Prostate gland (tissue), 2 donors: Measurements from ENCODE around the gene LRBA.

Experiments
- POLR2A ChIP-seq: fragments of 450-650 bp; IDR thresholded peaks from one replicate; pipeline ENCODE4 v1.6.1; 2016; ENCODE audit warnings: antibody characterized with exemption, mild to moderate bottlenecking
- TF ChIP-seq, protein P1 (sequence below), 4 experiments: fragments of 200-600 bp in 2 of 4; fragments of 450-650 bp in 2 of 4; sonication (generic) in 2 of 4; IDR thresholded peaks; 1 replicate in 3 of 4; 2 replicates in 1 of 4; pipeline ENCODE4 v1.5.1; 2016 to 2019; ENCODE audit warnings: antibody characterized with exemption in 4 of 4, mild to moderate bottlenecking in 2 of 4, moderate library complexity in 2 of 4

DNA sequence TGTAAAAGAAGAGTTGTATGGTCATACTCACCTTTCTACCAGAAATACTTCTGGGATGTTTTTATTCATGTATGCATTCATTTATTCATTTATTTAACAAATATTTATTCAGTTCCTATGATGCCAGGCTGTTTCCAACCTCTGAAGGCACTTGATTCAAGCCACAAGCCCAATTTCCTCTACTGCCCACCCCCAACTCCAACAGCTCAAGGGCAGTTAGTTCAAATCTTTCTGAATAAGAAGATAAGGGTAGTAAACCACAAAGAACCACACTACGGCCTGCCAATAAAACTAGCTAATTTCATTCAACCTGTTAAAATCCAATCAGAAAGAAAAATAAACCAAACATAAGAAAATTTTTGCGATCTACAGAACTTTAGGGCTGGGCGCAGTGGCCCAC lies 31.2 kb downstream of the LRBA start:
- TF ChIP-seq, protein P1, sequence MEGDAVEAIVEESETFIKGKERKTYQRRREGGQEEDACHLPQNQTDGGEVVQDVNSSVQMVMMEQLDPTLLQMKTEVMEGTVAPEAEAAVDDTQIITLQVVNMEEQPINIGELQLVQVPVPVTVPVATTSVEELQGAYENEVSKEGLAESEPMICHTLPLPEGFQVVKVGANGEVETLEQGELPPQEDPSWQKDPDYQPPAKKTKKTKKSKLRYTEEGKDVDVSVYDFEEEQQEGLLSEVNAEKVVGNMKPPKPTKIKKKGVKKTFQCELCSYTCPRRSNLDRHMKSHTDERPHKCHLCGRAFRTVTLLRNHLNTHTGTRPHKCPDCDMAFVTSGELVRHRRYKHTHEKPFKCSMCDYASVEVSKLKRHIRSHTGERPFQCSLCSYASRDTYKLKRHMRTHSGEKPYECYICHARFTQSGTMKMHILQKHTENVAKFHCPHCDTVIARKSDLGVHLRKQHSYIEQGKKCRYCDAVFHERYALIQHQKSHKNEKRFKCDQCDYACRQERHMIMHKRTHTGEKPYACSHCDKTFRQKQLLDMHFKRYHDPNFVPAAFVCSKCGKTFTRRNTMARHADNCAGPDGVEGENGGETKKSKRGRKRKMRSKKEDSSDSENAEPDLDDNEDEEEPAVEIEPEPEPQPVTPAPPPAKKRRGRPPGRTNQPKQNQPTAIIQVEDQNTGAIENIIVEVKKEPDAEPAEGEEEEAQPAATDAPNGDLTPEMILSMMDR (IDR thresholded peaks at IDR 0.05), result no peak
- no peak for TF ChIP-seq POLR2A
